ENCODE results near the gene SPATA21. TPM values are rescaled to one million over a fixed set of nuclear protein-coding genes. Genes with fewer than 3 reads are reported as not detected.
A peak's percentile ranks its signal among the peaks of the same experiment; 100 is the strongest.

The SPATA21 gene
- total RNA-seq, 3 donors from 2014 or later (not counting 1 experiment from before 2014, with no cell fraction given), result 0.35 to 0.55 (median 0.36) TPM

DNA sequence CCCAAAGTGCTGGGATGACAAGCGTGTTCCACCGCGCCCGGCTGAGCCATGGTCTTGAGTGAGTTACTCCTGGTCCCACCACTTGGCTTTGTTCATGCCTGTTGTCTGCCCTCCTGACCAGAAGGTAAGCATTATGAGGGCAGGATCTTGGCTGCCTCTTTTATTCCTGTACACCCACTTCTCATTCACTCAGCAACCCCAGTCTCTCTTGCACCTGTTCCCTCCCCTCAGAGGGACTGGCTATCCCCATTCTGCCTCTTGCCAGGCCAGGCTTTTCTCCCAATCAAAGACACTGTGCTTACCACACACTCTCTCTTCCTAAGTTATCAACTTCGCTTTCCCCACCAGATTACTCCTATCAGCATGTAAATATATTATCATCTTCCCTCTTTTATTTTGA is 26.4 kb downstream of the SPATA21 start:
- H3K9me3 ChIP-seq (ENCODE audit: control insufficient read depth, insufficient read depth, low read length), result no peaks in the 10 kb centered on the region
- Mint-ChIP-seq H3K4me3 (no peak overlapping the region), H3K27me3 (ENCODE audit: low read depth in 2 of 2) (peaks cover 0 to 4% of the 10 kb centered on the region in 2 donors), H3K9me3 (no peaks in the 10 kb centered on the region), H3K4me1 (no peaks in the 10 kb centered on the region), H3K27ac (no peak overlapping the region), H3K36me3 (no peaks in the 10 kb centered on the region)
- H3K27ac ChIP-seq (ENCODE audit: low read length), result no peak overlapping the region
- TF ChIP-seq, protein P1, sequence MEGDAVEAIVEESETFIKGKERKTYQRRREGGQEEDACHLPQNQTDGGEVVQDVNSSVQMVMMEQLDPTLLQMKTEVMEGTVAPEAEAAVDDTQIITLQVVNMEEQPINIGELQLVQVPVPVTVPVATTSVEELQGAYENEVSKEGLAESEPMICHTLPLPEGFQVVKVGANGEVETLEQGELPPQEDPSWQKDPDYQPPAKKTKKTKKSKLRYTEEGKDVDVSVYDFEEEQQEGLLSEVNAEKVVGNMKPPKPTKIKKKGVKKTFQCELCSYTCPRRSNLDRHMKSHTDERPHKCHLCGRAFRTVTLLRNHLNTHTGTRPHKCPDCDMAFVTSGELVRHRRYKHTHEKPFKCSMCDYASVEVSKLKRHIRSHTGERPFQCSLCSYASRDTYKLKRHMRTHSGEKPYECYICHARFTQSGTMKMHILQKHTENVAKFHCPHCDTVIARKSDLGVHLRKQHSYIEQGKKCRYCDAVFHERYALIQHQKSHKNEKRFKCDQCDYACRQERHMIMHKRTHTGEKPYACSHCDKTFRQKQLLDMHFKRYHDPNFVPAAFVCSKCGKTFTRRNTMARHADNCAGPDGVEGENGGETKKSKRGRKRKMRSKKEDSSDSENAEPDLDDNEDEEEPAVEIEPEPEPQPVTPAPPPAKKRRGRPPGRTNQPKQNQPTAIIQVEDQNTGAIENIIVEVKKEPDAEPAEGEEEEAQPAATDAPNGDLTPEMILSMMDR (IDR thresholded peaks at IDR 0.05), result no peak
- DNase-seq (no peak), ATAC-seq (no peak)
- 95% methylated on average over 5 of the region's 5 CpGs for WGBS (ENCODE audit: insufficient coverage)
- intact Hi-C loops (cut with micrococcal nuclease), result no loop called here
- H3K27me3 ChIP-seq (ENCODE audit: control insufficient read depth, insufficient read depth, low read length), result no peaks in the 10 kb centered on the region
- no peaks in the 10 kb centered on the region for H3K36me3 ChIP-seq (ENCODE audit: control insufficient read depth, insufficient read depth, low read length)
- H3K4me3 ChIP-seq (ENCODE audit: low read length), result no peak overlapping the region
- H3K4me1 ChIP-seq (ENCODE audit: control insufficient read depth, insufficient read depth, low read length), result no peaks in the 10 kb centered on the region

DNA sequence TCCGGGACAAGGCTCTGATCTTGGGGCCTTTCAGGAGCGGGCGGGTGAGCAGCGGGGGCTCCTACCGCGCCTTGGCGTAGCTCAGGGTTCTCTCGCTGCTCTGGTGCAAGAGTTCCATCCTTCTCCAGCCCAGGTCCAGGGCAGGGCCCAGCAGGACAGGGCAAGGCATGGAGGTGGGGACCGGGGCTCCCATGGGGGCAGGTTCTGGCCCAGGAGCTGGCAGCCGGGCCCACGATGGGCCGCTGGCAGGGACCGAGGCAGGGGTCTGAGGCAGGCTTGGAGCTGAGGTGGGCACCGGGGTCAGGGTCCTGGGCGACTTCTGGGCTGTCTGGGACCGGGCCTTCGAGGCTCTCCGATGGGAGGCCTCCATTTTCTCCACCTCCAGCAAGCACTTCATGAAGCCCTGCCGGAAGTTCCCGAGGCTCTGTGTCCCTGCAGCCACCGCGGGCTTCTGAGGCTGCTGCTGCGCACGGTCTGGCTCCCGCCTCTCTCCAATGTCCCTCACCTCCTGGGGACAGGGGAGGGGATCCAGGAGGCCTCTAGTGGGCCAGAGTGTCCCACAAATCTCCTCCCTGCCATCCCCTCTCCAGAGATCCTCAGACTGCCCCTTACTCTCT is 27.6 kb downstream of the SPATA21 start:
- TF ChIP-seq, protein P1 (IDR thresholded peaks at IDR 0.05), result no peak
- Histone ChIP-seq H3K27ac (ENCODE audit: low read length) (no peak overlapping the region), H3K27me3 (ENCODE audit: control insufficient read depth, insufficient read depth, low read length) (no peaks in the 10 kb centered on the region), H3K9me3 (ENCODE audit: control insufficient read depth, insufficient read depth, low read length) (no peaks in the 10 kb centered on the region), H3K4me1 (ENCODE audit: control insufficient read depth, insufficient read depth, low read length) (no peaks in the 10 kb centered on the region), H3K36me3 (ENCODE audit: control insufficient read depth, insufficient read depth, low read length) (no peaks in the 10 kb centered on the region), H3K4me3 (ENCODE audit: low read length) (no peak overlapping the region)
- DNase-seq, result no peak
- no peak overlapping the region for H3K4me3 Mint-ChIP-seq
- H3K9me3 Mint-ChIP-seq, result no peaks in the 10 kb centered on the region
- ATAC-seq, result no peak
- intact Hi-C loops (cut with micrococcal nuclease), result no loop called here
- H3K36me3 Mint-ChIP-seq, result no peaks in the 10 kb centered on the region
- 93% methylated on average over 25 of the region's 25 CpGs for WGBS (ENCODE audit: insufficient coverage)
- no peaks in the 10 kb centered on the region for H3K4me1 Mint-ChIP-seq
- no peak overlapping the region for H3K27ac Mint-ChIP-seq
- peaks cover 0 to 4% of the 10 kb centered on the region in 2 donors for H3K27me3 Mint-ChIP-seq (ENCODE audit: low read depth in 2 of 2)

DNA sequence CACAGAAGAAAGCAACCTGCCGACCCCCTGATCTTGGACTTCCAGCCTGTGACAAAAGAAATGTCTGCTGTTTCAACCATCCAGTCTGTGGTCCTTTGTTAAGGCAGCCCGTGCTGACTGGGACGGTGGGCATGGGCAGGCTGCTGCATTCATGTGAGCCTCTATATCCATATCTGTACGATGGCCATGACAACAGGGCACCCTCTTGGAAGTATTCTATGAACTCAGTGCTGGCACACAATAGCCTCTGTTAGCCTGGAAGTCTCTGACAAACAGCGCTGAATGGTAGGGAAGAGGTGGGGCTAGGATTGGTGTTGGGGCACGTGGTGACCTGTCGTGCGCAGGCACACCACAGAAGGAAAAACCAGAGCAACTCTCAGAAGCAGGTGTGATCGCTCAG is 30.4 kb downstream of the SPATA21 start:
- Histone ChIP-seq H3K4me3 (ENCODE audit: low read length) (no peak overlapping the region), H3K4me1 (ENCODE audit: control insufficient read depth, insufficient read depth, low read length) (no peaks in the 10 kb centered on the region), H3K36me3 (ENCODE audit: control insufficient read depth, insufficient read depth, low read length) (no peaks in the 10 kb centered on the region), H3K27me3 (ENCODE audit: control insufficient read depth, insufficient read depth, low read length) (no peaks in the 10 kb centered on the region), H3K27ac (ENCODE audit: low read length) (no peak overlapping the region), H3K9me3 (ENCODE audit: control insufficient read depth, insufficient read depth, low read length) (no peaks in the 10 kb centered on the region)
- intact Hi-C loops (cut with micrococcal nuclease), result no loop called here
- peak in 1 of 3 donors; percentile 8 for ATAC-seq
- Mint-ChIP-seq H3K27ac (no peak overlapping the region), H3K4me3 (no peak overlapping the region), H3K27me3 (ENCODE audit: low read depth in 2 of 2) (peaks cover 0 to 2% of the 10 kb centered on the region in 2 donors), H3K36me3 (no peaks in the 10 kb centered on the region), H3K9me3 (no peaks in the 10 kb centered on the region), H3K4me1 (peaks cover 0 to under 1% of the 10 kb centered on the region in 2 donors)
- DNase-seq, result no peak
- TF ChIP-seq, protein P1 (IDR thresholded peaks at IDR 0.05), result no peak
- WGBS (ENCODE audit: insufficient coverage), result 91% methylated on average over 9 of the region's 9 CpGs

DNA sequence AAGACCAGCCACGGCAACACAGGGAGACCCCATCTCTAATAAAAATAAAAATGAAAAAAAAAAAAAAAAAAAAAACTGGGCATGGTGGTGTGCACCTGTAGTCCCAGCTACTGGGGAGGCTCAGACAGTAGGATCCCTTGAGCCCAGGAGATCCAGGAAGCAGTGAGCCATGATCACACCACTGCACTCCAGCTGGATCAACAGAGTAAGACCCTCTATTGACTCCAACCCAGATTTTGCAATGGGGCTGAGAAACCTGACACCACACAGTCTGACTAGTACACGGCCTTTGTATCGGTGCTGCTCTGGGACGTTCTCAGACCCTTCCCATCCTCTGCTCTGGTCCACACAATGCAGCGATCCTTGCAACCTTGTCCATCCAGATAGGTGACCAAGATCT is 31.8 kb downstream of the SPATA21 start:
- H3K27ac ChIP-seq (ENCODE audit: low read length), result no peak overlapping the region
- 95% methylated on average over 4 of the region's 5 CpGs for WGBS (ENCODE audit: insufficient coverage)
- H3K9me3 Mint-ChIP-seq, result no peaks in the 10 kb centered on the region
- H3K36me3 ChIP-seq (ENCODE audit: control insufficient read depth, insufficient read depth, low read length), result no peaks in the 10 kb centered on the region
- intact Hi-C loops (cut with micrococcal nuclease), result no loop called here
- H3K4me1 ChIP-seq (ENCODE audit: control insufficient read depth, insufficient read depth, low read length), result no peaks in the 10 kb centered on the region
- H3K4me3 Mint-ChIP-seq, result no peak overlapping the region
- no peaks in the 10 kb centered on the region for H3K9me3 ChIP-seq (ENCODE audit: control insufficient read depth, insufficient read depth, low read length)
- H3K4me3 ChIP-seq (ENCODE audit: low read length), result no peak overlapping the region
- no peaks in the 10 kb centered on the region for H3K27me3 ChIP-seq (ENCODE audit: control insufficient read depth, insufficient read depth, low read length)
- no peak for ATAC-seq
- no peaks in the 10 kb centered on the region for H3K36me3 Mint-ChIP-seq
- DNase-seq, result no peak
- no peaks in the 10 kb centered on the region for H3K27me3 Mint-ChIP-seq (ENCODE audit: low read depth in 2 of 2)
- peaks cover 0 to 5% of the 10 kb centered on the region in 2 donors for H3K4me1 Mint-ChIP-seq
- no peak overlapping the region for H3K27ac Mint-ChIP-seq
- TF ChIP-seq, protein P1 (IDR thresholded peaks at IDR 0.05), result no peak

Data from natural killer cell (primary cell).